ENCODE data around the gene B4GALNT2. TPM values are rescaled to one million over a fixed set of nuclear protein-coding genes. Genes with fewer than 3 reads are reported as not detected.

Gene B4GALNT2
- total RNA-seq, 1 experiment from 2014 or later, result not detected

Other genes with a start within 250 kb of the B4GALNT2 start
- gene ATP5MC1, start 240.0 kb upstream of the B4GALNT2 start, total RNA-seq (2014; rRNA removed; shearing (Covaris generic)), result 135 and 313 TPM in 2 replicates
- 61.8 and 89.1 TPM in 2 replicates for gene UBE2Z, start 224.4 kb upstream of the B4GALNT2 start, total RNA-seq (2014; rRNA removed; shearing (Covaris generic))
- 58.4 and 83.4 TPM in 2 replicates for gene SNF8, start 187.9 kb upstream of the B4GALNT2 start, total RNA-seq (2014; rRNA removed; shearing (Covaris generic))
- not detected in 2 replicates for gene GIP, start 164.2 kb upstream of the B4GALNT2 start, total RNA-seq (2014; rRNA removed; shearing (Covaris generic))
- gene IGF2BP1, start 135.4 kb upstream of the B4GALNT2 start, total RNA-seq (2014; rRNA removed; shearing (Covaris generic)), result 0.22 and 1.6 TPM in 2 replicates
- gene GNGT2, start 77.8 kb downstream of the B4GALNT2 start, total RNA-seq (2014; rRNA removed; shearing (Covaris generic)), result 0.49 TPM in 1 of 2 replicates, not detected in the other
- 0.12 TPM in 1 of 2 replicates, not detected in the other for gene ABI3, start 77.9 kb downstream of the B4GALNT2 start, total RNA-seq (2014; rRNA removed; shearing (Covaris generic))
- gene PHOSPHO1, start 98.0 kb downstream of the B4GALNT2 start, total RNA-seq (2014; rRNA removed; shearing (Covaris generic)), result 0.37 TPM in 1 of 2 replicates, not detected in the other
- gene ZNF652, start 229.5 kb downstream of the B4GALNT2 start, total RNA-seq (2014; rRNA removed; shearing (Covaris generic)), result 12.3 and 19.1 TPM in 2 replicates